ENCODE data around the gene ITGB1.
"Not testable (repeated sequence)": the region's sequence is repeated elsewhere in the genome, so short reads cannot be mapped to it uniquely, and the experiment has no call there.

Gene ITGB1

DNA sequence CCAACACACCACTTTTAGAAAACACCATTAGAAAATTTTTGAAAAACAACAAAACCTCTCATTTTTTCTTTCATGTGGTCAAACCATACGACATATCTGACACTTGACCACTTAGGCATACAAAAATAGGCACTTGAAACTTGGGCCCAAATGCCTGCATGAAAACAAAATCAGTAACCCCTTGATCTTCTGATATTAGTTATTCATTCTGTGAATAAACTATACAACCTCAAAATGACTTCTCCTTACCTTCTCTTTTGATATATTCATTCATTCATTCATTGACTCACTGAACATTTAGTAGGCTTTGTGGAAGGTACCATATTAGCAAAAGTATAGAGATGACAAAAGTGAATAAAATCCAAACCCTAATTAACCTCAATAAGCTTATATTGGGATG, 26.4 kb downstream of the ITGB1 start:
- DNase-seq: no peak

GRCh38 chr10:32930036-32930435, 28.0 kb downstream of the ITGB1 start:
- no peak for DNase-seq

GRCh38 chr10:32929634-32930033, 28.4 kb downstream of the ITGB1 start:
- no peak for DNase-seq

- DNase-seq: no peak
Observed at GRCh38 chr10:32927750-32928149, 30.3 kb downstream of the ITGB1 start.

GRCh38 chr10:32923849-32924248, 34.2 kb downstream of the ITGB1 start:
- no peak for DNase-seq

GRCh38 chr10:32923134-32923533, 34.9 kb downstream of the ITGB1 start:
- DNase-seq: no peak

GRCh38 chr10:32922170-32922569, 35.9 kb downstream of the ITGB1 start:
- no peak for DNase-seq

GRCh38 chr10:32917817-32918216, 40.2 kb downstream of the ITGB1 start:
- DNase-seq: not testable (repeated sequence)

- DNase-seq: no peak
Observed at GRCh38 chr10:32911285-32912016, 46.6 kb downstream of the ITGB1 start.

DNA sequence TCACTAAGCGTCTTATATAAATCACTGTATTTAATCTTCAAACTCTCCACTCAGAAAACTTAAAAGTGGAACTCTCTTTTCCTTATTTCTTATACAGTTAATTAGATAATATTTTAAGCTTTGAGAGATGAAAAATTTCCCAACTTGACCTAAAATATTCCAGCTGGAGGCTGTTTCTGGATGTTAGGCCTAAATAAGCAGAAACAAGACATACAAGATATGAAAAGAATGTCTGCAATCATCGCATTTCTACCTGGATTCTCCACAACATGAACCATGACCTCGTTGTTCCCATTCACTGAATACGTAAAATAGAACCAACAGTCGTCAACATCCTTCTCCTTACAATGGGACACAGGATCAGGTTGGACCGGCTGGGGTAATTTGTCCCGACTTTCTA, 48.1 kb downstream of the ITGB1 start:
- not testable (repeated sequence) for DNase-seq

- DNase-seq: no peak
Observed at GRCh38 chr10:32909456-32909855, 48.6 kb downstream of the ITGB1 start.

DNA sequence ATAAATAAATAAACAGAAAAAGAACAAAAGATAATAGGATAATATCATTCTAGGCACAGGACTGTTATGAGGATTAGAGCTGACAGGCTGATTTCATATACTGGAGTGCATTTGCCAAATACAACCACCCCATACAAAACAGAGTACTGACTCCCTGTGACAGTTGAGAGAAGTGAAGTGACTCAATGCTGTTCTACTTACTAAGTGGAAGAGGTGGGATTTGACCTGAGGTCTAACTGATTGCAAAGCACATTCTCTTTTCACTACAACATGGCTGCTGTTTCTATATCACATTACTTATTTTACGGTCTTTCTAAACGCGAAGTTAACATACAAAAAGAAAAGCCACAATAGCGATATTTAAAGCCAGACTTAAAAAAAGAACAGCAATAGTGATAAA, 51.4 kb downstream of the ITGB1 start:
- DNase-seq: no peak

GRCh38 chr10:32905466-32905865, 52.6 kb downstream of the ITGB1 start:
- no peak for DNase-seq

- no peak for DNase-seq
Observed at GRCh38 chr10:32901815-32902214, 56.2 kb downstream of the ITGB1 start.

GRCh38 chr10:32895200-32895968, 62.6 kb downstream of the ITGB1 start:
- not testable (repeated sequence) for DNase-seq

GRCh38 chr10:32893916-32894664, 63.9 kb downstream of the ITGB1 start:
- DNase-seq: no peak

GRCh38 chr10:32893434-32893833, 64.6 kb downstream of the ITGB1 start:
- DNase-seq: no peak

DNA sequence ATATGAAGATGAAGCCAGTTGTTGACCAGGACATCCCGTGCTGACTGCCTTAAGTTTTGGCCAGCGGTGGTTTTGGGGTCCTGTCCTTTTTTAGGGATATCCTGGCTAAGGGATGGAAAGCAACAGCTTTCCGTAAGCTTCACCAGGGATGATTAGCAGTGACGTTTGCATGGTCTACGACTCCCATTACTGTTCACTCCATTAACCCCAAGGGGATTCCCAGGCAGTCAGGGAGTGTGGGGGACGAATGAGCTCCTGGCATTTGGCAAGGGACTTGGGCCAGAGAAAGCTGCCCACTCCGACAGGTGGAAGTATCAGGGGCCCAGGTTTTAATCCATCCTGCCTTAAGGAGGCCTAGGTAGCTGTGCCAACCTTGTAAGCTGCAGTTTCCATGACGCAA, 66.8 kb downstream of the ITGB1 start:
- DNase-seq: no peak

DNA sequence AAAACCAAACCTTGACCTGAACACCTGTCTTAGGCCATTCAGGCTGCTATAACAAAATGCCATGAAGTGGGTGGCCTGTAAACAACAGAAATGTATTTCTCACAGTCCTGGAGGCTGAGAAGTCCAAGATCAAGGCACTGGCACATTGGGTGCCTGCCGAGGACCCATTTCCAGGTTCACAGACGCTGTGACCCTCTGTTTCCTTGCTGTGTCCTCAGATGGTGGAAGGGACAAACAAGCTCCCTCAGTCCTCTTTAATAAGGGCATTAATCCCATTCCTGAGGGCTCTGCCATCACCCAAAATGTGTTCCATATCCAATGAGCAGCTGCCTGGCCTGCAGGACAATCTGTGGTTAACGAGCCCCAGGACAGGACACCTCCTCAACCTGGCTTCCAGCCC, 67.6 kb downstream of the ITGB1 start:
- DNase-seq: no peak

DNA sequence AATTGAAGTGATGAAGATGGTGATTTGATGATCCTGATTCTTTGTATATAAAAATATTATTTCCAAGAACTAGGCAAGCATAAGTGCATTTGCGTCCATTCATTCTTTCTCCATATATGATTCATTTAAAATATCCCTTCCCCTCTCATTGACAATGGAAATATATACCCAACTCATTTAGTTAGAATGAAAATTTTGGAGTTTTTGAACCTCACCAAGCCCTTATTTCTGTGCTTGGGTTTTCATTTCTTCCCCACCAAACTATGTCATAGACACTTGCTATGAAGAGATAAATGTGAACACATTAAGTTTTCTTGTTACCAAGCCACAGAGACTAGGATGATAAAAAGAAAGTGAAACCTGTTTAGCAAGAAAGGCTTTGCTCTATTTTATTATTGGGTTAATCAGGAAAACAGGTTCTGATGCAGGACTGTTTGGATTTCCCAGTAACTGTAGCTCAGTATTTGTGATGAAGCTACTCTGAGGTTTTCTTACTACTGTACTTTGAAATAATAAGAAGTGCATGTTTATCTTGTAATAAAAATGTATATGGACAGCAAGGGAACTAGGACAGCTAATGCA, 68.3 kb downstream of the ITGB1 start:
- no peak for DNase-seq

GRCh38 chr10:32888161-32888927, 69.7 kb downstream of the ITGB1 start:
- no peak for DNase-seq

GRCh38 chr10:32887481-32887880, 70.5 kb downstream of the ITGB1 start:
- no peak for DNase-seq

GRCh38 chr10:32882076-32882475, 76.0 kb downstream of the ITGB1 start:
- no peak for DNase-seq
